Measurements from ENCODE around the gene ATP8B3. TPM values are rescaled to one million over a fixed set of nuclear protein-coding genes. Genes with fewer than 3 reads are reported as not detected.

The ATP8B3 gene
- total and polyA plus RNA-seq, 7 donors: 0.06 to 0.30 (median 0.17) TPM; not detected in 1

- Histone ChIP-seq H3K36me3 (ENCODE audit: insufficient read depth in 1 of 2, low read depth in 1 of 2) (no peaks in the 10 kb centered on the region), H3K27me3 (ENCODE audit: insufficient read depth in 3 of 3, low read length in 2 of 3) (peaks cover 2 to 94% (median 34%) of the 10 kb centered on the region in 3 donors), H3K9me3 (peaks cover 8% of the 10 kb centered on the region), H3K4me1 (no peaks in the 10 kb centered on the region), H3K4me3 (no peak overlapping the region), H3K27ac (no peak overlapping the region)
- TF ChIP-seq, protein P1, sequence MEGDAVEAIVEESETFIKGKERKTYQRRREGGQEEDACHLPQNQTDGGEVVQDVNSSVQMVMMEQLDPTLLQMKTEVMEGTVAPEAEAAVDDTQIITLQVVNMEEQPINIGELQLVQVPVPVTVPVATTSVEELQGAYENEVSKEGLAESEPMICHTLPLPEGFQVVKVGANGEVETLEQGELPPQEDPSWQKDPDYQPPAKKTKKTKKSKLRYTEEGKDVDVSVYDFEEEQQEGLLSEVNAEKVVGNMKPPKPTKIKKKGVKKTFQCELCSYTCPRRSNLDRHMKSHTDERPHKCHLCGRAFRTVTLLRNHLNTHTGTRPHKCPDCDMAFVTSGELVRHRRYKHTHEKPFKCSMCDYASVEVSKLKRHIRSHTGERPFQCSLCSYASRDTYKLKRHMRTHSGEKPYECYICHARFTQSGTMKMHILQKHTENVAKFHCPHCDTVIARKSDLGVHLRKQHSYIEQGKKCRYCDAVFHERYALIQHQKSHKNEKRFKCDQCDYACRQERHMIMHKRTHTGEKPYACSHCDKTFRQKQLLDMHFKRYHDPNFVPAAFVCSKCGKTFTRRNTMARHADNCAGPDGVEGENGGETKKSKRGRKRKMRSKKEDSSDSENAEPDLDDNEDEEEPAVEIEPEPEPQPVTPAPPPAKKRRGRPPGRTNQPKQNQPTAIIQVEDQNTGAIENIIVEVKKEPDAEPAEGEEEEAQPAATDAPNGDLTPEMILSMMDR (IDR thresholded peaks at IDR 0.05): no peak
- WGBS, 3 donors: 7 to 11% (median 8%) methylated on average over 36 to 38 of the region's 38 CpGs
- ATAC-seq (no peak), DNase-seq (no peak)
- intact Hi-C loops (cut with DNase I): loop anchor here (5.0 to 10.0 kb wide), 2 partner anchors 74 to 221 kb away; no protein-coding TSS in a partner anchor
Observed at GRCh38 chr19:1765904-1766799, 45.9 kb downstream of the ATP8B3 start.

DNA sequence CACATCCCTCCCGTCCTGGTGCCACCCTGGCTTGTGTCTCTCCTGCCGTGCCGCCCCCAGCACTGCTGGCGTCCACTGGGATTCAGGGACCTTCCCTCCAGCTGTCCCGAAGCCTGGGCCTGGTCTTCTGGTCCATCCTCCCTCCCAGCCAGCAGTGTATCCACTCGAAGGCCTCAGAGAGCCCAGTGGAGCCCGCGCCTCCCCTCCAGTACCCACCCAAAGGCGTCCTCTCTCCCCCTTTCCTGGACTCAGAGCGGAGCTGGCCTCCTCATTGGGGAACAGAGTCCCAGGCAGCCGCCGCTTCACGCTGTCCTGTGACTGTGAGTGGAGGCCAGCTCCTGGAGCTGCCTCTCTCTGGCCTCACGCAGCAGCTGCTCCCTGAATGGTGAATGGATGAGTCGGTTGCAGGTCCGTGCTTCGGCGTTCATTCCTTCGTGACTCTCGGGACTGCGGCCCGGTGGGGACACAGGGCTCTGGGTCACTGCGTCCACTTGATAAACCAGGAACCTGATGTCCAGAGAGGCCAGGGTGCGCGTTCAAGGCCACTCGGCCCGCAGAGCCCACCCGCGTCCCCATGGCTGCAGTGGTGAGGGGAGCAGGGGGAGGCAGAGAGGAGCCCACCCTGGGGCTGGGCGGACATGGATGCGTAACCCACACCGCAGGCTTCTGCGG is 46.7 kb downstream of the ATP8B3 start:
- H3K4me1 ChIP-seq: no peaks in the 10 kb centered on the region
- intact Hi-C loops (cut with DNase I): loop anchor here (5.0 to 10.0 kb wide), 2 partner anchors 73 to 221 kb away; no protein-coding TSS in a partner anchor
- TF ChIP-seq, protein P1 (IDR thresholded peaks at IDR 0.05): no peak
- DNase-seq: no peak
- H3K36me3 ChIP-seq (ENCODE audit: insufficient read depth in 1 of 2, low read depth in 1 of 2): no peaks in the 10 kb centered on the region
- no peak for ATAC-seq
- H3K27ac ChIP-seq: no peak overlapping the region
- H3K9me3 ChIP-seq: peaks cover 1% of the 10 kb centered on the region
- WGBS, 3 donors: 8 to 11% (median 9%) methylated on average over 33 of the region's 33 CpGs
- H3K27me3 ChIP-seq (ENCODE audit: insufficient read depth in 3 of 3, low read length in 2 of 3): peaks cover 2 to 94% (median 37%) of the 10 kb centered on the region in 3 donors
- H3K4me3 ChIP-seq: no peak overlapping the region

DNA sequence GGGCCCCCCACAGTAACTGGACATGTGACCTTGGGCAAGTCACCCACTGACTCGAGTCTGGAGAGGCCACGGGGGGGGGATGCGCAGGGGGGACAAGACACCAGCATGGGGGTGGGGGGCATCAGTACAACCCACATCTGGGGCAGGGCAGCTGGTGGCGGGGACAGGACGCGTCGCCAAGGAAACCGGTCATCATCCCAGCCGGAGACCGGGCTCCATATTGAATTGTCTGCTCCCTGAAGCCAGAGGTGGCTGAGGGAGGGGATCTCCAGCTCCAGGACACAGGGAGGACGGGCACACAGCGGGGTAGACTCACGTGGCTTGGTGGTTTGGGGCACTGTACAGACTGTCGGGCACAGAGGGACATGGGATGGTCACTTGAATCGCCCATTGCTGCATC is 47.3 kb downstream of the ATP8B3 start:
- Histone ChIP-seq H3K36me3 (ENCODE audit: insufficient read depth in 1 of 2, low read depth in 1 of 2) (no peaks in the 10 kb centered on the region), H3K27me3 (ENCODE audit: insufficient read depth in 3 of 3, low read length in 2 of 3) (peaks cover 2 to 96% (median 42%) of the 10 kb centered on the region in 3 donors), H3K4me1 (no peaks in the 10 kb centered on the region), H3K27ac (no peak overlapping the region), H3K9me3 (no peaks in the 10 kb centered on the region), H3K4me3 (no peak overlapping the region)
- DNase-seq (no peak), ATAC-seq (no peak)
- WGBS, 3 donors: 6 to 8% (median 6%) methylated on average over 14 to 15 of the region's 15 CpGs
- TF ChIP-seq, protein P1 (IDR thresholded peaks at IDR 0.05): no peak
- intact Hi-C loops (cut with DNase I): loop anchor here (5.0 to 10.0 kb wide), 2 partner anchors 72 to 220 kb away; no protein-coding TSS in a partner anchor

- H3K36me3 ChIP-seq (ENCODE audit: insufficient read depth in 1 of 2, low read depth in 1 of 2): no peaks in the 10 kb centered on the region
- intact Hi-C loops (cut with DNase I): loop anchor here in 1 of 2 donors (10.0 kb wide), 1 partner anchor 219 kb away; no protein-coding TSS in a partner anchor
- no peaks in the 10 kb centered on the region for H3K9me3 ChIP-seq
- peaks cover 2 to 96% (median 40%) of the 10 kb centered on the region in 3 donors for H3K27me3 ChIP-seq (ENCODE audit: insufficient read depth in 3 of 3, low read length in 2 of 3)
- ATAC-seq: no peak
- 5 to 7% (median 6%) methylated on average over 39 of the region's 39 CpGs for WGBS, 3 donors
- H3K27ac ChIP-seq: no peak overlapping the region
- TF ChIP-seq, protein P1 (IDR thresholded peaks at IDR 0.05): no peak
- H3K4me3 ChIP-seq: no peak overlapping the region
- no peaks in the 10 kb centered on the region for H3K4me1 ChIP-seq
- no peak for DNase-seq
Observed at GRCh38 chr19:1763648-1764639, 48.1 kb downstream of the ATP8B3 start.
